Measurements from ENCODE around the gene HBG1. TPM values are rescaled to one million over a fixed set of nuclear protein-coding genes. Genes with fewer than 3 reads are reported as not detected.

Gene HBG1
- total and polyA plus RNA-seq, 2 of the 8 experiments (the other 6 are each of a cell fraction or from before 2014, with no cell fraction given), result 0.26 TPM; not detected in 1

DNA sequence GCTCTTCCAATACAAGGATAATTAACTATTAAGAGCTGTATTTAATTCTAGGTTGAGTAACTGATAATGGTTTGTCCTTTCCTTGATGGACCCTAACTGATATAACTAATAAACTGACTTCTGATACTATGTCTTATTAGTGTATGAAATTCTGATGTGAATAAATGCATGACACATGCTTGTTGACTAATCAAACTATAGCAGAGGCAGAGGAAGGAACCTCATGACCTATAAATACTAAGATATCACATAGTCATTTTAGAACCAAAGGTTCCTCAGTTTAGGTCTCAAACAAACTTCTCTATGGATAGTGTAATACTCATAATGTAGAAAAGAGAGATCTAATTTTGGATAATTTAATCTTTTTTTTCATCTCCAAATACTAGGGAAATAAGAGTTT is 10.6 kb downstream of the HBG1 start:
- Histone ChIP-seq H3K9ac (replicated peaks in 1 of 4; ENCODE audit: extremely low read depth in 1 of 4, low read depth in 3 of 4, low read length in 3 of 4) (no peak overlapping the region), H3K23ac (ENCODE audit: insufficient read length) (no peak overlapping the region), H2BK120ac (replicated peaks; ENCODE audit: low read depth, low read length) (no peak overlapping the region), H2BK12ac (ENCODE audit: low read depth, low read length) (no peak overlapping the region), H3K27ac (ENCODE audit: low read depth, low read length) (no peak overlapping the region), H3K36me3 (ENCODE audit: control insufficient read depth in 2 of 4, insufficient read depth in 4 of 4, low read length in 3 of 4) (no peaks in the 10 kb centered on the region), H2AK5ac (ENCODE audit: low read depth, low read length) (no peak overlapping the region), H3K18ac (ENCODE audit: extremely low read depth, low read length) (no peak overlapping the region), H2BK20ac (ENCODE audit: low read length) (no peak overlapping the region), H3K27me3 (replicated peaks in 1 of 4; ENCODE audit: control insufficient read depth in 3 of 4, extremely low read depth in 1 of 4, insufficient read depth in 3 of 4, low read length in 3 of 4) (no peaks in the 10 kb centered on the region), H4K91ac (replicated peaks; ENCODE audit: insufficient read length, low read length) (no peak overlapping the region), H3K4ac (replicated peaks; ENCODE audit: insufficient read length, low read depth, low read length) (no peak overlapping the region), H3K23me2 (ENCODE audit: low read depth, low read length) (no peaks in the 10 kb centered on the region; the same call in 1 of the 2 replicates), H2AFZ (ENCODE audit: low read length) (no peak overlapping the region), H2BK5ac (ENCODE audit: low read depth, low read length) (no peak overlapping the region), H2BK15ac (ENCODE audit: low read length) (no peak overlapping the region), H4K20me1 (replicated peaks in 1 of 2; ENCODE audit: control insufficient read depth in 1 of 2, insufficient read depth in 2 of 2, low read length in 2 of 2) (no peaks in the 10 kb centered on the region), H4K8ac (ENCODE audit: extremely low read depth, insufficient read depth, low read length) (no peak overlapping the region), H4K5ac (ENCODE audit: insufficient read length, low read depth, low read length) (no peak overlapping the region), H3K56ac (replicated peaks; ENCODE audit: insufficient read length, low read depth, low read length) (no peak overlapping the region), H3K4me3 (ENCODE audit: extremely low read depth in 1 of 4, insufficient read depth in 2 of 4, low read depth in 3 of 4, low read length in 4 of 4) (no peak overlapping the region), H3K4me1 (replicated peaks in 1 of 4; ENCODE audit: control insufficient read depth in 3 of 4, insufficient read depth in 4 of 4, low read length in 3 of 4) (no peaks in the 10 kb centered on the region), H3K14ac (ENCODE audit: insufficient read length) (no peak overlapping the region), H3K4me2 (ENCODE audit: insufficient read depth in 1 of 2, low read depth in 2 of 2, low read length in 2 of 2) (no peak overlapping the region), H3K9me3 (ENCODE audit: insufficient read depth in 2 of 2, low read depth in 1 of 2, low read length in 1 of 2) (no peaks in the 10 kb centered on the region), H3K79me1 (ENCODE audit: low read depth, low read length) (no peaks in the 10 kb centered on the region), H3K79me2 (ENCODE audit: control insufficient read depth in 1 of 2, insufficient read depth in 2 of 2, low read length in 2 of 2) (no peaks in the 10 kb centered on the region)
- POLR2A ChIA-PET (ENCODE audit: partially characterized antibody), result no interaction called here
- no peak for TF ChIP-seq BACH1 (IDR thresholded peaks at IDR 0.05; ENCODE audit: low read length)
- TF ChIP-seq CHD1 (IDR thresholded peaks at IDR 0.05; ENCODE audit: low read depth, low read length), result no peak
- TF ChIP-seq TAF7 (optimal IDR thresholded peaks at IDR 0.05; ENCODE audit: borderline replicate concordance, low read depth, low read length), result no peak
- DNase-seq (ENCODE audit: low read depth in 1 of 2, low spot score in 2 of 2) (no peak), FAIRE-seq (no peak)
- CTCF ChIA-PET (ENCODE audit: partially characterized antibody), result interaction anchor here (0.8 kb wide), 1 partner anchor 52 kb away, joined by 3 read pairs; no protein-coding TSS in a partner anchor

Data from H1 (cell line).